Loucy (cell line): ENCODE measurements around the gene ST8SIA1.

ENCODE experiments used
- EZH2phosphoT487 ChIP-seq: fragments of 200-600 bp; IDR thresholded peaks from 2 replicates; pipeline ENCODE4 v1.6.1; 2018; ENCODE audit warnings: antibody characterized with exemption, mild to moderate bottlenecking, moderate library complexity, borderline replicate concordance
- TF ChIP-seq, protein P1 (sequence below): fragments of 200-600 bp; sonication (generic); conservative IDR thresholded peaks from 2 replicates; pipeline ENCODE4 v1.5.1; 2014; ENCODE audit warnings: mild to moderate bottlenecking, antibody characterized with exemption, low read length

DNA sequence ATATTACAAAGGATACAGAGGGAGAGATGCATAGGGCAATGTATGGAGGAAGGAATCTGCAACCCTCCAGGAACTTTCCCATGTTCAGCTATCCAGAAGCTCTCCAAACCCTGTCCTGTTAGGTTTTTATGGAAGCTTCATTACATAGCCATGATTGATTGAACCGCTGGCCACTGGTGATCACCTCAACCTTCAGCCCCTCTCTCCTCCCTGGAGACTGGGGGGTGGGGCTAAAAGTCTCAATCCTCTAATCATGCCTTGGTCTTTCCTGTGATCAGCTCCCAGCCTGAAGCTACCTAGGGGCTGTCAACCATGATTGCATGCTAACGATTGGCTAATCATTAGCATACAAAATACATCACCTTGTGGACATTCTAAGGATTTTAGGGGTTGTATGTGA, 123.4 kb downstream of the ST8SIA1 start:
- TF ChIP-seq, protein P1, sequence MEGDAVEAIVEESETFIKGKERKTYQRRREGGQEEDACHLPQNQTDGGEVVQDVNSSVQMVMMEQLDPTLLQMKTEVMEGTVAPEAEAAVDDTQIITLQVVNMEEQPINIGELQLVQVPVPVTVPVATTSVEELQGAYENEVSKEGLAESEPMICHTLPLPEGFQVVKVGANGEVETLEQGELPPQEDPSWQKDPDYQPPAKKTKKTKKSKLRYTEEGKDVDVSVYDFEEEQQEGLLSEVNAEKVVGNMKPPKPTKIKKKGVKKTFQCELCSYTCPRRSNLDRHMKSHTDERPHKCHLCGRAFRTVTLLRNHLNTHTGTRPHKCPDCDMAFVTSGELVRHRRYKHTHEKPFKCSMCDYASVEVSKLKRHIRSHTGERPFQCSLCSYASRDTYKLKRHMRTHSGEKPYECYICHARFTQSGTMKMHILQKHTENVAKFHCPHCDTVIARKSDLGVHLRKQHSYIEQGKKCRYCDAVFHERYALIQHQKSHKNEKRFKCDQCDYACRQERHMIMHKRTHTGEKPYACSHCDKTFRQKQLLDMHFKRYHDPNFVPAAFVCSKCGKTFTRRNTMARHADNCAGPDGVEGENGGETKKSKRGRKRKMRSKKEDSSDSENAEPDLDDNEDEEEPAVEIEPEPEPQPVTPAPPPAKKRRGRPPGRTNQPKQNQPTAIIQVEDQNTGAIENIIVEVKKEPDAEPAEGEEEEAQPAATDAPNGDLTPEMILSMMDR = no peak
- TF ChIP-seq EZH2phosphoT487 = no peak
